CD14-positive monocyte (primary cell): Measurements from ENCODE around the gene SLC25A48. TPM values are rescaled to one million over a fixed set of nuclear protein-coding genes. Genes with fewer than 3 reads are reported as not detected.

ENCODE experiments used
- DNase-seq, 3 donors: peaks; one replicate each; pipeline ENCODE4 v3.0.0-alpha.2; 2011 to 2022
- H2AFZ ChIP-seq: 2 replicates; pipeline ENCODE4 v1.6.0; 2012; ENCODE audit warnings: mild to moderate bottlenecking, low read depth, low read length, inconsistent platforms; ENCODE audit not compliant: insufficient read depth, poor library complexity, severe bottlenecking
- H3K27ac ChIP-seq, 2 donors: 1 replicate in 1 of 2; 2 replicates in 1 of 2; pipeline ENCODE4 v1.5.1; 2012 to 2013; ENCODE audit warnings: low read length in 2 of 2, control low read depth in 1 of 2, inconsistent platforms in 1 of 2, low read depth in 1 of 2, mild to moderate bottlenecking in 1 of 2
- H3K27me3 ChIP-seq, 2 donors: one replicate each; pipeline versions ENCODE4 v1.6.0 to v1.6.1; 2011 to 2013; ENCODE audit warnings: low read length in 2 of 2; ENCODE audit not compliant: control insufficient read depth in 2 of 2, insufficient read depth in 2 of 2
- H3K36me3 ChIP-seq, 2 donors: replicated peaks in 1 of 2; 1 replicate in 1 of 2; 2 replicates in 1 of 2; pipeline versions ENCODE4 v1.5.1 to v1.6.1; 2012 to 2013; ENCODE audit warnings: low read length in 2 of 2, control low read depth in 1 of 2, inconsistent platforms in 1 of 2, mild to moderate bottlenecking in 1 of 2; ENCODE audit not compliant: insufficient read depth in 2 of 2, control insufficient read depth in 1 of 2
- H3K4me1 ChIP-seq, 2 donors: 1 replicate in 1 of 2; 2 replicates in 1 of 2; pipeline versions ENCODE4 v1.5.1 to v1.6.1; 2012 to 2013; ENCODE audit warnings: low read length in 2 of 2, control low read depth in 1 of 2, inconsistent platforms in 1 of 2, mild to moderate bottlenecking in 1 of 2, moderate library complexity in 1 of 2; ENCODE audit not compliant: insufficient read depth in 2 of 2, control insufficient read depth in 1 of 2
- H3K4me2 ChIP-seq: replicated peaks from 2 replicates; pipeline ENCODE3; 2012; ENCODE audit warnings: low read length, moderate library complexity, mild to moderate bottlenecking; ENCODE audit not compliant: poor library complexity, severe bottlenecking; ENCODE audit errors: extremely low read depth
- H3K4me3 ChIP-seq, 3 experiments: fragments of 200-600 bp in 1 of 3; sonication (generic) in 1 of 3; replicated peaks in 1 of 3; 1 replicate in 2 of 3; 2 replicates in 1 of 3; pipeline ENCODE4 v1.5.1; 2011 to 2013; ENCODE audit warnings: low read length in 3 of 3, mild to moderate bottlenecking in 3 of 3, control low read depth in 2 of 3, low read depth in 2 of 3, inconsistent platforms in 1 of 3, moderate library complexity in 1 of 3
- H3K79me2 ChIP-seq: 2 replicates; pipeline ENCODE4 v1.6.0; 2012; ENCODE audit warnings: mild to moderate bottlenecking, control low read depth, inconsistent platforms, low read length, moderate library complexity; ENCODE audit not compliant: insufficient read depth
- H3K9ac ChIP-seq: 2 replicates; pipeline ENCODE4 v1.6.0; 2017; ENCODE audit warnings: low read length, mild to moderate bottlenecking; ENCODE audit not compliant: insufficient read depth, poor library complexity, severe bottlenecking
- H3K9me3 ChIP-seq, 2 donors: replicated peaks in 1 of 2; 1 replicate in 1 of 2; 2 replicates in 1 of 2; pipeline versions ENCODE4 v1.5.1 to v1.6.1; 2012 to 2013; ENCODE audit warnings: low read length in 2 of 2, control low read depth in 1 of 2; ENCODE audit not compliant: control insufficient read depth in 1 of 2, insufficient read depth in 1 of 2
- H4K20me1 ChIP-seq: 2 replicates; pipeline ENCODE4 v1.6.0; 2012; ENCODE audit warnings: mild to moderate bottlenecking, low read length, control low read depth, moderate library complexity; ENCODE audit not compliant: insufficient read depth
- H3K27ac Mint-ChIP-seq, 7 donors: one replicate each; pipeline ENCODE4 v1.8.0; 2020; ENCODE audit warnings: mild to moderate bottlenecking in 7 of 7, mixed read lengths in 7 of 7, moderate library complexity in 6 of 7, inconsistent platforms in 2 of 7
- H3K27me3 Mint-ChIP-seq, 3 donors: one replicate each; pipeline ENCODE4 v1.8.0; 2021 to 2022; ENCODE audit warnings: low read depth in 3 of 3, mild to moderate bottlenecking in 3 of 3, mixed read lengths in 3 of 3, moderate library complexity in 3 of 3, inconsistent platforms in 1 of 3
- H3K36me3 Mint-ChIP-seq, 2 donors: one replicate each; pipeline ENCODE4 v1.8.0; 2020; ENCODE audit warnings: mixed read lengths in 2 of 2, inconsistent platforms in 1 of 2, mild to moderate bottlenecking in 1 of 2
- H3K4me1 Mint-ChIP-seq: one replicate; pipeline ENCODE4 v1.8.0; 2020; ENCODE audit warnings: mild to moderate bottlenecking, mixed read lengths
- H3K4me3 Mint-ChIP-seq, 2 donors: one replicate each; pipeline ENCODE4 v1.8.0; 2020; ENCODE audit warnings: mild to moderate bottlenecking in 2 of 2, mixed read lengths in 2 of 2, moderate library complexity in 1 of 2
- H3K9me3 Mint-ChIP-seq, 7 donors: one replicate each; pipeline ENCODE4 v1.8.0; 2020 to 2022; ENCODE audit warnings: mixed read lengths in 7 of 7, mild to moderate bottlenecking in 6 of 7, moderate library complexity in 6 of 7, inconsistent platforms in 2 of 7
- WGBS: methylation state at CpG from one replicate; pipeline ENCODE4 v1.1.5; 2013; ENCODE audit warnings: missing lambda C conversion rate; ENCODE audit not compliant: insufficient coverage; 5-methylcytosine and 5-hydroxymethylcytosine counted together
- intact Hi-C, 2 donors: fragments of 100-400 bp; cut with micrococcal nuclease; formaldehyde crosslinking; loops; one replicate each; pipeline versions ENCODE4 v1.15.0 to v1.15.1; 2023
- polyA plus RNA-seq, 3 donors: library from polyadenylated mRNA; depleted of rRNA in 1 of 3; unstranded in 2 of 3; stranded (reverse) in 1 of 3; fragments of 300-500 nt in 2 of 3; fragments of >200 nt in 1 of 3; fragmentation: Illumina TruSeq in 2 of 3; gene quantifications; 1 replicate in 2 of 3; 2 replicates in 1 of 3; pipeline ENCODE4 v1.2.3, GENCODE V29; 2012 to 2021
- TF ChIP-seq, protein P1 (sequence below): fragments of 200-600 bp; IDR thresholded peaks from one replicate; pipeline ENCODE4 v1.8.0; 2022; ENCODE audit warnings: antibody characterized with exemption, mild to moderate bottlenecking

SLC25A48 gene
- polyA plus RNA-seq, 3 donors: not detected

DNA sequence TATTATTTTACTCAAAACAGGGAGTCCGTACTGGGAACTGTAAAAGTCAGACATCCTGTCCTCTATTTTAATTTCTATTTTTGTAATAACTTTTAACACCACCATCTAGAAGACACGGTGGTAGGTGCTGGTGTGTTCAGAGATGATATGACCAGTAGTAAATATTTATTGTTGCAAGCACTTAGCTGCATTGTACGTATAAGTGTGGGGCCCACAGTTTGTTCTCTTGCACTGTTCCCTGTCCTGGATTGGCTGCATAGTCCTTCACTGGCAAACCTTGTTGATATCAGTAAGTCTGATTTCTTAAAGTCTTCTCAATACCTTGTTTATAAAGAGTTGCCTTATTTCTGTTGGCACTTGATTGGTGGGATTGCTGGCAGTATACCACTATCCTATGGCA, 85.7 kb downstream of the SLC25A48 start:
- intact Hi-C loops: no loop called here
- peaks cover 36 to 40% of the 10 kb centered on the region in 2 donors for H3K27me3 ChIP-seq
- peaks cover 0 to 2% (median 0%) of the 10 kb centered on the region in 7 donors for H3K9me3 Mint-ChIP-seq

DNA sequence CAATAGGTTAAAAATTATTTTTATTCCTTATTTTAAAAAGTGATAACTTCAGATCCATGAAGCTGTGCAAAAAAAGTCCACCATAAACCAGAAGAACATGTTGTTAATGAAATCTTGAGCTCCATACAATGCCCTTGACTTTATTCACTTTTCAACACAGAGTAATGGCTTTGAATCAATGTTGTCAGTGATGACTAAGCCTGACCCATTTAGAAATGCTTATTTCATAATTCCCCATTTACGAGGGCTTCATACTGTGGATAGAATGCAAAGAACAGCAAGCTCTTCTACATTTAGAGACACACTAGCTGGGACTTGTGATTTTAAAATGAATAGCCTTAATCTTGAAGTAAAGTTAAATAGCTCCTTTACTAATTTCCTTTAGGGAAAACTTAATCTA, 86.9 kb downstream of the SLC25A48 start:
- no CpG with 5 or more reads among the region's 1 CpG for WGBS
- H3K27ac Mint-ChIP-seq: no peak overlapping the region
- no peaks in the 10 kb centered on the region for H3K4me1 Mint-ChIP-seq
- Histone ChIP-seq H3K4me1 (no peaks in the 10 kb centered on the region), H3K36me3 (no peaks in the 10 kb centered on the region), H2AFZ (no peak overlapping the region), H3K4me2 (no peak overlapping the region), H3K4me3 (no peak overlapping the region), H3K27ac (no peak overlapping the region), H3K9me3 (no peaks in the 10 kb centered on the region), H3K79me2 (no peaks in the 10 kb centered on the region), H3K27me3 (peaks cover 46 to 47% of the 10 kb centered on the region in 2 donors), H4K20me1 (no peaks in the 10 kb centered on the region), H3K9ac (no peak overlapping the region)
- H3K9me3 Mint-ChIP-seq: peaks cover 0 to 2% (median 0%) of the 10 kb centered on the region in 7 donors
- no peaks in the 10 kb centered on the region for H3K36me3 Mint-ChIP-seq
- H3K27me3 Mint-ChIP-seq: peaks cover 22 to 44% (median 33%) of the 10 kb centered on the region in 3 donors
- TF ChIP-seq, protein P1, sequence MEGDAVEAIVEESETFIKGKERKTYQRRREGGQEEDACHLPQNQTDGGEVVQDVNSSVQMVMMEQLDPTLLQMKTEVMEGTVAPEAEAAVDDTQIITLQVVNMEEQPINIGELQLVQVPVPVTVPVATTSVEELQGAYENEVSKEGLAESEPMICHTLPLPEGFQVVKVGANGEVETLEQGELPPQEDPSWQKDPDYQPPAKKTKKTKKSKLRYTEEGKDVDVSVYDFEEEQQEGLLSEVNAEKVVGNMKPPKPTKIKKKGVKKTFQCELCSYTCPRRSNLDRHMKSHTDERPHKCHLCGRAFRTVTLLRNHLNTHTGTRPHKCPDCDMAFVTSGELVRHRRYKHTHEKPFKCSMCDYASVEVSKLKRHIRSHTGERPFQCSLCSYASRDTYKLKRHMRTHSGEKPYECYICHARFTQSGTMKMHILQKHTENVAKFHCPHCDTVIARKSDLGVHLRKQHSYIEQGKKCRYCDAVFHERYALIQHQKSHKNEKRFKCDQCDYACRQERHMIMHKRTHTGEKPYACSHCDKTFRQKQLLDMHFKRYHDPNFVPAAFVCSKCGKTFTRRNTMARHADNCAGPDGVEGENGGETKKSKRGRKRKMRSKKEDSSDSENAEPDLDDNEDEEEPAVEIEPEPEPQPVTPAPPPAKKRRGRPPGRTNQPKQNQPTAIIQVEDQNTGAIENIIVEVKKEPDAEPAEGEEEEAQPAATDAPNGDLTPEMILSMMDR: no peak
- H3K4me3 Mint-ChIP-seq: no peak overlapping the region
- no peak for DNase-seq
- intact Hi-C loops: no loop called here

More for the DNA sequence above, 85.7 kb downstream of the SLC25A48 start:
- Histone ChIP-seq H3K9me3 (no peaks in the 10 kb centered on the region), H3K36me3 (no peaks in the 10 kb centered on the region), H4K20me1 (no peaks in the 10 kb centered on the region), H3K9ac (no peak overlapping the region), H3K27ac (no peak overlapping the region), H2AFZ (no peak overlapping the region), H3K79me2 (no peaks in the 10 kb centered on the region), H3K4me3 (no peak overlapping the region), H3K4me1 (no peaks in the 10 kb centered on the region), H3K4me2 (no peak overlapping the region)
- 60% methylated on average over 1 of the region's 3 CpGs for WGBS
- Mint-ChIP-seq H3K27me3 (peaks cover 19 to 35% (median 26%) of the 10 kb centered on the region in 3 donors), H3K27ac (no peak overlapping the region), H3K4me1 (no peaks in the 10 kb centered on the region), H3K36me3 (no peaks in the 10 kb centered on the region), H3K4me3 (no peak overlapping the region)
- TF ChIP-seq, protein P1: no peak
- DNase-seq: no peak
